Measurements from ENCODE around the gene ARHGEF7. TPM values are rescaled to one million over a fixed set of nuclear protein-coding genes. Genes with fewer than 3 reads are reported as not detected.

ARHGEF7 gene
- total RNA-seq, 1 donor from 2014 or later = 57.5 TPM

- Histone ChIP-seq H3K27ac (no peak overlapping the region), H3K4me1 (no peaks in the 10 kb centered on the region), H3K36me3 (no peaks in the 10 kb centered on the region), H3K9me3 (no peaks in the 10 kb centered on the region), H3K27me3 (no peaks in the 10 kb centered on the region), H3K4me3 (no peak overlapping the region)
- DNase-seq (ENCODE audit: extremely low spot score in 2 of 2) = no peak
- intact Hi-C loops (cut with DNase I) = no loop called here
- TF ChIP-seq POLR2AphosphoS5 (IDR thresholded peaks at IDR 0.05; ENCODE audit: insufficient read depth in 1 of 2, low read depth in 1 of 2) (no peak), POLR2A (IDR thresholded peaks at IDR 0.05) (no peak), CTCF (IDR thresholded peaks at IDR 0.05) (no peak)
Observed at GRCh38 chr13:111090169-111090568, 24.9 kb upstream of the ARHGEF7 start.

GRCh38 chr13:111092685-111093084 lies 22.4 kb upstream of the ARHGEF7 start:
- Histone ChIP-seq H3K27ac (no peak overlapping the region), H3K27me3 (no peaks in the 10 kb centered on the region), H3K4me1 (no peaks in the 10 kb centered on the region), H3K4me3 (no peak overlapping the region), H3K36me3 (no peaks in the 10 kb centered on the region), H3K9me3 (no peaks in the 10 kb centered on the region)
- DNase-seq (ENCODE audit: extremely low spot score in 2 of 2) = no peak
- intact Hi-C loops (cut with DNase I) = no loop called here
- TF ChIP-seq CTCF (IDR thresholded peaks at IDR 0.05) = no peak
- TF ChIP-seq POLR2A (IDR thresholded peaks at IDR 0.05) = no peak
- TF ChIP-seq POLR2AphosphoS5 (IDR thresholded peaks at IDR 0.05; ENCODE audit: insufficient read depth in 1 of 2, low read depth in 1 of 2) = no peak

- no peaks in the 10 kb centered on the region for H3K27me3 ChIP-seq
Observed at GRCh38 chr13:111093136-111093535, 22.0 kb upstream of the ARHGEF7 start.

GRCh38 chr13:111093634-111094033 lies 21.5 kb upstream of the ARHGEF7 start:
- no peaks in the 10 kb centered on the region for H3K4me1 ChIP-seq
- TF ChIP-seq CTCF (IDR thresholded peaks at IDR 0.05) (no peak), POLR2A (IDR thresholded peaks at IDR 0.05) (no peak), POLR2AphosphoS5 (IDR thresholded peaks at IDR 0.05; ENCODE audit: insufficient read depth in 1 of 2, low read depth in 1 of 2) (no peak)
- no peak overlapping the region for H3K4me3 ChIP-seq
- H3K27ac ChIP-seq = no peak overlapping the region
- no peak for DNase-seq (ENCODE audit: extremely low spot score in 2 of 2)
- no peaks in the 10 kb centered on the region for H3K36me3 ChIP-seq
- intact Hi-C loops (cut with DNase I) = no loop called here
- no peaks in the 10 kb centered on the region for H3K27me3 ChIP-seq
- H3K9me3 ChIP-seq = no peaks in the 10 kb centered on the region

More at GRCh38 chr13:111093136-111093535, 22.0 kb upstream of the ARHGEF7 start:
- Histone ChIP-seq H3K9me3 (no peaks in the 10 kb centered on the region), H3K27ac (no peak overlapping the region), H3K4me1 (no peaks in the 10 kb centered on the region), H3K36me3 (no peaks in the 10 kb centered on the region), H3K4me3 (no peak overlapping the region)
- TF ChIP-seq CTCF (IDR thresholded peaks at IDR 0.05) (no peak), POLR2AphosphoS5 (IDR thresholded peaks at IDR 0.05; ENCODE audit: insufficient read depth in 1 of 2, low read depth in 1 of 2) (no peak), POLR2A (IDR thresholded peaks at IDR 0.05) (no peak)
- intact Hi-C loops (cut with DNase I) = no loop called here
- DNase-seq (ENCODE audit: extremely low spot score in 2 of 2) = no peak

- no peak overlapping the region for H3K4me3 ChIP-seq
- DNase-seq (ENCODE audit: extremely low spot score in 2 of 2) = no peak
- intact Hi-C loops (cut with DNase I) = no loop called here
- no peaks in the 10 kb centered on the region for H3K9me3 ChIP-seq
- no peaks in the 10 kb centered on the region for H3K27me3 ChIP-seq
- no peaks in the 10 kb centered on the region for H3K4me1 ChIP-seq
- no peak for TF ChIP-seq POLR2A (IDR thresholded peaks at IDR 0.05)
- no peak for TF ChIP-seq POLR2AphosphoS5 (IDR thresholded peaks at IDR 0.05; ENCODE audit: insufficient read depth in 1 of 2, low read depth in 1 of 2)
- no peak for TF ChIP-seq CTCF (IDR thresholded peaks at IDR 0.05)
- H3K36me3 ChIP-seq = no peaks in the 10 kb centered on the region
- H3K27ac ChIP-seq = no peak overlapping the region
Observed at GRCh38 chr13:111095031-111095840, 19.9 kb upstream of the ARHGEF7 start.

Measured in vagina (tissue), 2 donors.